Fibroblast of peridontal ligament (primary cell): Measurements from ENCODE around the gene PEAK3.

ENCODE experiments used
- DNase-seq: peaks from one replicate; pipeline ENCODE4 v3.0.0-alpha.2; 2010; ENCODE audit errors: extremely low read depth

PEAK3 gene

GRCh38 chr19:2270423-2271233 lies 11.3 kb downstream of the PEAK3 start:
- DNase-seq: peak; percentile 84

GRCh38 chr19:2270157-2270422 lies 11.9 kb downstream of the PEAK3 start:
- peak; percentile 24 for DNase-seq

GRCh38 chr19:2269244-2270156 lies 12.5 kb downstream of the PEAK3 start:
- peak; percentile 94 for DNase-seq

- no peak for DNase-seq
Measured at GRCh38 chr19:2268861-2269243, 13.1 kb downstream of the PEAK3 start.

- DNase-seq: no peak
Measured at GRCh38 chr19:2268480-2268830, 13.5 kb downstream of the PEAK3 start.

- DNase-seq: peak; percentile 58
Measured at GRCh38 chr19:2266183-2266993, 15.6 kb downstream of the PEAK3 start.

GRCh38 chr19:2261438-2262172 lies 20.4 kb downstream of the PEAK3 start:
- no peak for DNase-seq

GRCh38 chr19:2260341-2260805 lies 21.6 kb downstream of the PEAK3 start:
- DNase-seq: peak; percentile 42

- DNase-seq: peak; percentile 41
Measured at GRCh38 chr19:2259336-2259735, 22.6 kb downstream of the PEAK3 start.

- DNase-seq: no peak
Measured at GRCh38 chr19:2255982-2256685, 25.8 kb downstream of the PEAK3 start, which contains the start of gene JSRP1. TSS of gene JSRP1 (minus strand) at chr19:2256417. CDS start at chr19:2255314, 1,103 bp downstream.

- no peak for DNase-seq
Measured at GRCh38 chr19:2255112-2255845, 26.7 kb downstream of the PEAK3 start.

GRCh38 chr19:2254064-2254872 lies 27.7 kb downstream of the PEAK3 start:
- DNase-seq: no peak

- no peak for DNase-seq
Measured at GRCh38 chr19:2253106-2254063, 28.6 kb downstream of the PEAK3 start.

- DNase-seq: no peak
Measured at GRCh38 chr19:2252797-2253105, 29.2 kb downstream of the PEAK3 start.

GRCh38 chr19:2252055-2252796 lies 29.7 kb downstream of the PEAK3 start:
- no peak for DNase-seq

GRCh38 chr19:2251106-2252054 lies 30.6 kb downstream of the PEAK3 start:
- DNase-seq: no peak
